Dermis blood vessel endothelial cell (primary cell): ENCODE results near the gene UNG. TPM values are rescaled to one million over a fixed set of nuclear protein-coding genes. Genes with fewer than 3 reads are reported as not detected.

Source experiments
- DNase-seq: peaks from one replicate; pipeline ENCODE4 v3.0.0; 2010
- total RNA-seq: library from RNA; depleted of rRNA; stranded (reverse); fragments of >200 nt; gene quantifications from 2 replicates; pipeline ENCODE4 v1.2.3, GENCODE V29; 2014

UNG gene
- total RNA-seq, 1 donor from 2014 or later = 33.5 TPM

DNA sequence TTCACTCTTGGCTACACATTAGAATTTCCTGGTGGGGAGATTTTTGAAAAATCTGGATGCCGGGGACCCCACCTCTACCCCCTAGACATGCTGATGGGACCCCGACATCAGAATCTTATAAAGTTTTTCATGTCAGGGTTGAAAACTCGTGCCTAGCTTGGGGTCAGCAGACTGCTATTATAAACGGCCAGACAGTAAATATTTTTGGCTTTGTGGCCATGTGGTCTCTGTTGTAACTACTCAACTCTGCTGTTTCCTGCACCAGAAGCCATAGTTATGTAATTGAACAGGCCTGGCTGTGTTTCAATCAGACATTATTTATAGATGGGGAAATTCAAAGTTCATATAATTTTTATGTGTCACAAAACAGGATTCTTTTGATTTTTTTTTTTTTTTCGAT is 60.6 kb downstream of the UNG start:
- no peak for DNase-seq

DNA sequence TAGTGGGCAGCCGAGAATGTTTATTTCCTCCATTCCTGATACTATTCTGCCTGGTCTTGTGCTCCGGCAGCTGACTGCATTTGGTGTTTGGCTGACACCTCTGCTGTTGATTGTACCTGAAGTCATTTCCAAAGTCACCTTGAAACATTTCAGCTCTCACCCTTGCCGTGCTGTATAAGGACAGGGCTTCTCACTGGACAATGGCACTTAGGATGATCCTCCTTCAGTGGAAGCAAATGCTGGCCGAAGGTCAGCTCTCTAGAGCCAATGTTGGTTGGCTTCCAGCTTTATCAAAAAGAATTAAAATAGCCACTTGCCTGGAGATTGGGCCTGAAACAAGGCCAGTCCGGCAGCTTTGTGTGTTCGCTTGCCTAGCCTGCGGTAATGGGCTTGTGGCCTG is 63.0 kb downstream of the UNG start:
- DNase-seq = no peak

Other genes with a start within 250 kb of the UNG start
- gene SSH1, start 240.0 kb upstream of the UNG start, total RNA-seq = 19.7 and 37.7 TPM in 2 replicates
- gene DAO, start 217.5 kb upstream of the UNG start, total RNA-seq = under 0.01 TPM in 1 of 2 replicates, not detected in the other
- gene SVOP, start 76.5 kb upstream of the UNG start, total RNA-seq = not detected in 2 replicates
- 6.2 and 7.0 TPM in 2 replicates for gene USP30, start 45.0 kb upstream of the UNG start, total RNA-seq
- 5.5 and 8.0 TPM in 2 replicates for gene ALKBH2, start 4.1 kb upstream of the UNG start, total RNA-seq
- 6.0 and 8.8 TPM in 2 replicates for gene ACACB, start 19.0 kb downstream of the UNG start, total RNA-seq
- not detected in 2 replicates for gene FOXN4, start 211.7 kb downstream of the UNG start, total RNA-seq